Stimulated activated CD4-positive, alpha-beta T cell treated with anti-CD3 and anti-CD28 coated beads, Interleukin-1b, Interleukin-23, amount 100 ng/mL, for 4 hours (primary cell): ENCODE measurements around the gene PIGT.

Experiments
- DNase-seq, 2 donors: peaks; one replicate each; pipeline ENCODE4 v3.0.0-alpha.2; 2020; ENCODE audit warnings: low read depth in 2 of 2

PIGT gene

DNA sequence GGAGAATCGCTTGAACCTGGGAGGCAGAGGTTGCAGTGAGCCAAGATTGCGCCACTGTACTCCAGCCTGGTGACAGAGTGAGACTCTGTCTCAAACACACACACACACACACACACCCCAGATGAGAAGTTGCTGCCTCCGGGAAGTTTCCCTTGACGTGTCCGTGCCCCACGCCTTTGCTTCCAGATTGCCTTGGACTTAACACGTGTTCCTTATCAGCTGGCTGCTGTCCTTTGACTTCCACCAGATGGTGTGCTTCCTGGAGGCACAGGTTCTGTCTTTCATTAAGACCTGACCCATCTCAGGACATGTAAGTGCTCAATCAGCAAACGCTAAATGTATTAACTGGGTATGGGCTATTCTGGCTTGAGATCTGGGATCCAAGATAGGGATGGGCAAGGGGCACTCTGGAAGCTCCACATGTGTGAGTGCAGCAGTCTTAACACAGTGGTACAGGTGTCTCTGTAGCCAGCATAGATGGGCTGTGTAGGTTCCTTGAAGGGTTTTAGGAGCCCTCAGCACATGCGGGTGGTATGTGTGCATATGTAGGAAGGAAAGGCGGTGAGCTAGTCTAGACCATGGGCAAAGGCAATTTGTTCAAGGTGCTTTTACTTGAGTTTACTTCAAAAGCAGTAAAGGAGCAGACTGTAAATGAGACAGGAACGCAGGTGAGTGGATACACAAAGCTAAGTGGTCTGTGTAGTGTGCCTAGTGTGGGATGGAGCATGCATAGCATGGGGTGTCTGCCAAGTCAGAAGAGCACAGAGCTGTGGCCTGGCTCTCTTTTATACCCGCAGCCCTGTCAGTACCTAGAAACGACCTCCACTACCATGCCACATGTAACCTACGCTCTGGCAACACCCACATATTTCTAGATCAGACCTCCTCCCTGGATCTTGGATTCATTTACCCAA lies 11.6 kb downstream of the PIGT start:
- DNase-seq: no peak

DNA sequence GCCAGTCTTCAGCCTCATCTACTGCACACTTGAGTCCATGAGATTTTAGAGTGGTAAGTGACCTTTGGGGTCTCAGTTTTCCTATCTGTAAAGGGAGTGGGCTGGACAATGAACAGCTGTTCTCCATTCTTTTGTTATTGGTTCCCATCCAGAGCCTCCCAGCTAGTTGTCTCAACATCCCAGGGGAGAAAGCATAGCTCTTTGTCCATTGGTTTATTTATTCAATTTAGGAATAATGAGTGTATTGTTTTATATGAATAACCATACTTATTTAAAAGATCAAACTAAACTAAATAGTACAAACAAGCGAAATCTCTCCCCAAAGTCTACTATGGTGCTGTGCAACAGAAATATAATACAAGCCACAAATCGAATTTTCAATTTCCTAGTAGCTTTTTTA lies 13.7 kb downstream of the PIGT start:
- no peak for DNase-seq

DNA sequence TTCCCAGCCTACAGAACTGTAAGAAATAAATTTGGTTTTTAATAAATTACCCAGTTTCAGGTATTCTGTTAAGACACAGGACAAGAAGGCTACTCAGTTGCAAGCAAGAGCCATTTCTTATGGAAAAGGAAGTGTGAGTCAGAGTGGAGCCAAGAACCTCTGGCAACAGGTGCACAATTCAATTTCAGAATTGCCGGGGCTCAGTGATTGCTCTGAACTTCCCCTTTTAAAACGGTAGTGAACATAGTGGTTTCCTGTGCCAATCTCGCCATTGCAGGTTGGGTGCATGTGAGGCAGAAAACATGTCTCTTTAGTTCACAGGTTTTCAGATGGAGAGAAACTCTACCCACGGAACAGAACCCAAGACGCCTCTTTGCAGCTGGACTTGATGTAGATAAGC lies 16.4 kb downstream of the PIGT start:
- no peak for DNase-seq

DNA sequence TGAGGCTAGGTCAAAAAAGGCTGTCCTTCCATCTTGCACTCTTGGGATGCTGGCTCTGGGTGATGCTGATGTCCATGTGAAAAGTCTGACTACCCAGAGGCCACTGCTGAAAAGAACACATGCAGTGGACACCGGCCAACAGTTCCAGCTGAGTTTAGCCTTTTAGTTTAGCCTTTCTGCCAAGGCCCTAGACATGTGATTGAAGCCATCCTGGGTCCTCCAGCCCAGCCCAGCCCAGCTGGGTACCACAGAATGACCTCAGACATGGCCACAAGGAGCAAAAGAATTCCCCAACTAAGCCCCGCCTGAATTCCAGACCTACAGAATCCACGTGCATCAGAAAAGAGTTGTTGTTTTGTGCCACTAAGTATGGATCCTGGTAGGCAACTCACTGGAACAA lies 17.4 kb downstream of the PIGT start:
- DNase-seq: no peak

- DNase-seq: no peak
These were observed 18.0 kb downstream of the PIGT start for GRCh38 chr20:45433976-45434375.

DNA sequence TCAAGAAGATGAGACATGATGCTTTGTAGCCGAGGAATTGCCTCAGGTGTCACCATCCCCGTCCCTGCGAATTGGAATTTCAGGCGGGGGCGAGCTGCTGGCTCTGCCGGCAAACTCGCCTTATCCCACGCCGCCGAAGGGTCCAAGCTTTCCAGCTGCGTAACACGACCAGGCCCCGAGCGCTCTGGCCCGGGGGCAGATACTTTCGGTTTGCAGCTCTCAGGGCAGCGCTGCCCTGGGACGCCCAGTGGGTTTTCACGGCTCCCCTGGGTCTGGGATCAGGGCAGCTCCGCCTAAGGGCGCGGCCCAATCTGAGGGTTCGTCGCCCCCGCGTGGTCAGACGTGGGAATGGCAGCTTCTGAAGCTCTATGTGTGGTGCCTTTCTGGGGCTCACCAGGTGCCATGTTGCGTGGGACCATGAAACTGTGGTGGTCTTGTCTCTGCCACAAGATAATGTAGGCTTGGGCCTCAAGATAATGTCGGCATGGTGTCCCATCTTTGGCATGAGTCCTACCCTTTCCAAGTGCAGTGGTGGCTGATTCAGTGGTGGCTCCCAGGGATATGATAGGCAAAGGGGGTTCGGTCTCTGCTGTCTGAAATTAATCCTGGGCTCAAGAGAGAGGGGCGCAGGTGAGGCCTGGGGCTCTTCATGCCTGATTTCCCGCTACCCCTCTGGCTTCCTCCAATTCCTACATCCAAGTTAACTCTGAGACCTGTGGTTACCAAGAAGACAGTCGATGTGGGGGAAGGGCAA lies 21.0 kb downstream of the PIGT start:
- peak; percentile 82 to 90 for DNase-seq

- DNase-seq: no peak
These were observed 24.5 kb downstream of the PIGT start for GRCh38 chr20:45440424-45440823.

DNA sequence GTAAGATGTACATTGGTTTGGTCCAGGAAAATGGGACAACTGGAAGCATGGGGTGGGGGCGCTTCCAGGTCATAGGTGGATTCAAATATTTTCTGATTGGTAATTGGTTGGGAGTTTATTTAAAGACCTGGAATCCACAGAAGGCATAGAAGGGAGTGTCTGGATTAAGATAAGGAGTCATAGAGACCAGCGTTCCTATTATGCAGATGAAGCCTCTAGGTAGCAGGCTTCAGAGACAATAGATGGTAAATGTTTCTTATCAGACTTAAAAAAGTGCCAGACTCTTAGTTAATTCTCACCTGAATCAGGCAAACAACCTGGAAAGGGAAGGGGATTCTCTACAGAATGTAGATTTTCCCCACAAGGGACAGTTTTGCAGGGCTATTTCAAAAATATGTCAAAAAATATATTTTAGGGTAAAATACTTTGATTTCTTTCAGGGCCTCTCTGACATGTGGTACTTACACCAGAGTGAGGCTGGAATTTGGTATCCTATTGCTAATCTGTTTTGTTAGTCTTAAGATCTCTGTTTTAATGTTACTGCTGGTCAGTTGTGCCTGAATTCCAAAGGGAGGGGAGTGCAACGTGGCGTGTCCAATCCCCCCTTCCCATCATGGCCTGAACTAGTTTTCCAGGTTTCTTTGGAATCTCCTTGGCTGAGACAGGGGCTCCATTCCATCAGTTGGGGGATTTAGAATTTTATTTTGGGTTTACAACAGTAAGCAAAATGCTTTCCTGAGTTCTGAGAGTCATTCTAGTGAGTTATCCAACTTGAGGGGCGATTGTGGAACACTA lies 25.1 kb downstream of the PIGT start:
- no peak for DNase-seq

DNA sequence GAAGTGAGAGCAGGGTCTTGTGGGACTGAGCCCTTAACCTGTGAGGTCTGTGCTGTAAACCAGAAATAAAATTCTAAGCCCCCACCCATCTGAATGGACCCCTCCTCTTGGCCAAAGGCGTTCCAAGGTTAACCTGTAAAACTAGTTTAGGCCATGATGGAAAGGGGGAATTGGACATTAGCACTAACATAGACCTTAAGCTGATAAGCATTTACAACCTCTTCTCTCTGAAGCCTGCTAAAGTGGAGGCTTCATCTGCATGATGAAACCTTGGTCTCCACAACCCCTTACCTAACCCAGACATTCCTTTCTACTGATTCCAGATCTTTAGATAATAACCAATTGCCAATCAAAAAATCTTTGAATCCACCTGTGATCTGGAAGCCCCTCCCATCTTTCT lies 25.8 kb downstream of the PIGT start:
- DNase-seq: no peak

DNA sequence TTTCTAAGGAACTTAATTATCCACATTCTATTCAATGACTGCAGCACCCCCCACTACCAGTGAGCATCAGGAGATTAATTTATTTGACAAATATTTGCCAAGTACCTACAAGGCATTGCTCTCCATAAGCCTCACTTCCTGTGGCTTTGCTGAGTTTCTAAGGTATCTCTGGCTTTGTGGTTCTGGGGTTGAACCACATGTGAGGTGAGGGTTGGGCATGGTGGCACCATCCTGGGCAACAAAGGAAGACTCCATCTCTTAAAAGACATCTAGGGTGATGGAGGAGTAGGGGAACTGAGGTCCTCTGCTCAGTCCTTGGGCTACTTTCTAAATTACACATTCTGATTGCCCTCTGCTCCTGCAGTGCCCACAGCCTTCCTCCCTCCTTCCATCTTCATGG lies 28.1 kb downstream of the PIGT start:
- DNase-seq: no peak

GRCh38 chr20:45445805-45446562 lies 30.0 kb downstream of the PIGT start:
- DNase-seq: no peak

DNA sequence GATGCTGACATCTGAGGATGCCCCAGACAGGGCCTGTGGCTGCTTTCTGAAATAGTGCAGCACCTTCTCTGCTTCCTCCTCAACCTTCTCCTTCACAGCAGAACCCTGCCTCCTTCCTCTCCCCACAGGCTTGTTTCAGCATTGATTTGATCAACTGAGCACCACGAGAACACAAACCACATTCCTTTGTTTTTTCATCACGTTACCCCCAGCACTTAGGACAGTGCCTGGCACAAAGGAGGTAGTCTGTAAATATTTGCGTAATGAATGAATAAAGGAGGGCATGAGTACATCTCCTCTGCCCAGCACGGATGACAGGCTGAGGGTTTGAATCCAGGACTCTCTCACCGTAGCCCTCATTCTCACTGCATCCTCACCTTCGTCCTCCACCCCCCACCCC lies 32.3 kb downstream of the PIGT start:
- DNase-seq: no peak

DNA sequence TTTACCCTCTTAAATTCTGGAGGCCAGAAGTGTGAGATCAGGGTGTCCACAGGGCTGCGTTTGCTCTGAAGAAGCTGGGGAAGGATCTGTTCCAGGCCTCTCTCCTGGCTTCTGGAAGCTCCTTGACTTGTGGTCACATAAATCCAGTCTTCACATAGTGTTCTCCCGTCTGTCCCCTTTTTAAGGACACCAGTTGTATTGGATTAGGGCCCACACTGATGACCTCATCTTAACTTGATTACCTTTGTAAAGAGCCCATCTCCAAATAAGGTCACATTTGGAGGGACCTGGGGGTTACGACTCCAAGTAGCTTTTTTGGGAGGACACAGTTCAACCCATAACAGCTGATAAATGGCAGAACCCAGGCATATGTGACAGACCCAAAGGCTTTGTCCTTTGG lies 33.6 kb downstream of the PIGT start:
- DNase-seq: no peak

DNA sequence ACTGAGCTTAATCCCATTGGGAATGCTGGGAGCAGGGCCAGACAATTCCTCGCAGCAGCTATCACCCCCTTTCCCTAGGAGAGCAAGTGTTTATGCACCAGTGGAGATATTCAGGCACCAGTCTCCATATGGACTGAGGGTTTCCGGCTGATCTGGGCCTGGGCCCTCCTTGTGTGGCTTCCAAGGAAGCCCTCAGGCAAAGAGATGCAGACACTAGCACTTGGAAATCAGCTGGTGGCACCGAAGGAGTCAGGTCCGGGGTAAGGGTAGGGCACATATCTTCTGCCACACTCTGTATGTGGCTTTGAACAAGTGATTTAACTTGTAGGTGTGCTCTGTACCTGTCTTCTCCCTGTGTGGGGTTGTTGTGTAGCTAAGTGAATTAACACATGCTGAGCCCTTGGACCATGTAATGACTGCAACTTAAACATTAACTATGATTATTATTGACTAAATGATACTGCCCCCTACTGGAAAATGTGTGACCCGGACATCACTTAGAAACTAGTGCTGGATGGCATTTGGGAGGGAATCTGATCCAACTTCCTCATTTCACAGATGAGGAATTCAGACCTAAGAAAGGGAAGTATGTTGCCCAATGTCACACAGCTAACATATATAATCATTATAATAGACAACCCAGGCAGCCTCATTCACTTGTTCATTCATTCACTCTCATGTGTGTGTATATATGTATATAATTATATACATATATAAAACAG lies 34.3 kb downstream of the PIGT start:
- peak in 1 of 2 donors; percentile 15 for DNase-seq

DNA sequence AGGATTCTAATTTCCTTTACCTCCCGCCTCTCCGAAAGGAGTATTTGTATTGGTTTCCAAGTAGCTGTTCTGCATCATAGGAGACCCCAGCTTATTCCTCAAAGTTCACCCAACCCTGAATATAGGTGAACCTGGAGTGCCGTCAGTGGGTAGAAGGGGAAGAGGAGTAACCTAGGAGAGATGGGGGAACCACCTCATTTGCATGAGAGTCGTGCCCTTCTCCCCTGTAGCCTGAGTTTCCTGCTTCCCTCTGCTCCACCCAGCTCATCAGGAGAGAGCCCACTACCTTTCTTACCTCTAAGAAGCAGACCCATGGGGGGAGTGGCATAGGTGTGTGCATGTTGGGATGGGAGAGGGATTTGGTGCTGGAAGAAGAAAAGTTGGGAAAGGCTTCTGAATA lies 36.3 kb downstream of the PIGT start:
- DNase-seq: no peak

GRCh38 chr20:45452772-45453691 lies 37.1 kb downstream of the PIGT start:
- DNase-seq: no peak

- no peak for DNase-seq
These were observed 40.7 kb downstream of the PIGT start for GRCh38 chr20:45456632-45457031.

DNA sequence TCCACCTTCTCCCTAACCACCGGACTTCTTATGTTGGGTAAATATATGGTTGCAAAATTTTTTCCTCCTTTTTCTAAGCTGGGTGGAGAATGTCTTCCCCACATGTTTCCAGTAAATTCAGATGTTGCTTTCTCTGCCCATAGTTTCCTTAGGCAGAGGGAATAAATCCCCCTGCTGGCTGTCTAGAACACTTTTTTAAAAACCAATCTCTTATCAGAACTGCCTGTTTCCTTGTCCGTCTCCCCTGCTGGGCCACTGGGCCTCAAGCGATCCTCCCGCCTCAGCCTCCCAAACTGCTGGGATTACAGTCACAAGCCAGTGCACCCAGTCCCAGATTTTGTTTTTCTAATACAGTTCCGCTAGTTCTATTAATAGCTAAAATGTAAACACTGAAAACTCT lies 43.7 kb downstream of the PIGT start:
- no peak for DNase-seq

DNA sequence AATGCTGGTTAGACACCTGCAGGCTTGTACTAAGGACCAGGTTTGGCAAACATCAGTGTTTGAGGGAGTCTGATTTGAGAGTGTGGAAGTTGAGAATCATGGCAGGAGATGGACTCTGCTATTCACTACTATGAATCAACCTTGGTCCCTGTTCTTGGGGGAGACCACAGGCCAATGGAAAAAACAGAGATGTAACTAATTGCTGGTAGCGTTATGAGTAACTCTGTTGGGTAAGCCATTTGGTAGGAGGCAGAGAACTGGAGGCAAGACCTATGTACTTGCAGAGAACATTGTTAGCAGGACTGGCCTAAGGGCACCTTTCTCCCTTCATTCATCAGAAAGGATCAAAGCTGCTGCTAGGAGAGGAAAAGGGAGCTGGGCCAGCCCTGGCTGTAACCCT lies 45.3 kb downstream of the PIGT start:
- DNase-seq: no peak
